ENCODE data around the gene CCDC92B.
A peak's percentile ranks its signal among the peaks of the same experiment; 100 is the strongest.
"Not testable (repeated sequence)": the region's sequence is repeated elsewhere in the genome, so short reads cannot be mapped to it uniquely, and the experiment has no call there.

CCDC92B gene

DNA sequence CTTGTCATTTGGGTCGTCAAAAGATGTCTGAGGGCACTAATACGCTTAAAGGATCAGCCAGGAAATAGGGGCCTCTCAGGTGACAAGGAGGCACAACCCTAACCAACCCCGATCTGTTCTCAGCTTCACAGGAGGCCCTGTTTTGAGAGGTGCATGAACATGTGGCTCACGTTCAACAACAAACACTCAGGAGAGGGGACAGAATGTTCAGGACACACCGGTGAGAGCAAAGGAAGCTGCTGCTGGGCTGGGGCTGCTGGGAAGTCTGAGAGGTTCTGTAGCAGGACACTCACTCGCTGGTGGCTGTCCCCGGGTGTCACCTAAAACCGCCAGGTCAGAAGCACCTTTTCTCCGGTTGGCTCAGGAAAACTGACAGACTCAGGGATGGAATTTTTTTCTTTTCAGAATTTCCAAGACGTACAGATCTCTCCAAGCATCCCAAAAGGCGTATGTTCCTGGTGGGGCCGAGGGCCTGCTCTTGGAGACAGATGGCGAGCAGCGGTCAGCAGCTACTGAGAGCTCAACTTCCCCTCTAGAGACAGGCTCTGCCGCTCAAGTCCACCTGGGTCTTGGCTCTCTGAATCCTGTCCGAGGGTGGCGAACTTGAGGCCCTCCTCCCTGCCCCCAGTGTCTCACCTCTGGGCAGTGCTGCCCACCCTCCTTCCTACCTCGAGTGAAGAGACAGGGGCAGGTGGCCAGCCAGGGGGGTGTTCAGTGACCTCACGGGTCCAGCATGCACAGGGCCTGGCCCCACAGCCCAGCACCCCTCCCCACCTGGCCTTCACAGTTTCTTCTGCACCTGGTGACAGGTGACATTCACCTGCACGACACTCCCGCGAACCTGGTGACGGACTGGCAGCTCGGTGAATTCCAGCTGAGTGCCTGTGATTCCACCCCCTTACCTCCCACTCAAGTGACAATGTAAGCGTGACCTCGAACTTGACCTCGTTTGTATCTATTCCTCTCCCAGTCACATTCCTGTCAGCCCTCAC lies 60.8 kb downstream of the CCDC92B start:
- DNase-seq = peak; percentile 70

DNA sequence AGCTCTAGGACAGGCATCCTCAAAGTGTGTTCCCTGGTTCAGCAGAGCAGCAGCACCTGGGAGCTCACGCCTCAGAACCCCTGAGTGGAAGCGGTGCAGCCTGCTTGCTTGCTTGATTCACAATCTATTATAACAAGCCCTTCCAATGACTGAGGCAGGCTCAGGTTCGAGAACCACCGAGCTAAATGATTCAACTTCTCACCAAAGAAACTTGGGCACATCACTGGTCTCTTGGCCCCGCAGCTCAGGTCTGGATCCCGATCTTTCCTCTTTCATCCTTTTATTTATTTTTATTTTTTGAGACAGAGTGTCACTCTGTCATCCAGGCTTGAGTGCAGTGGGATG lies 62.4 kb downstream of the CCDC92B start:
- no peak for DNase-seq

DNA sequence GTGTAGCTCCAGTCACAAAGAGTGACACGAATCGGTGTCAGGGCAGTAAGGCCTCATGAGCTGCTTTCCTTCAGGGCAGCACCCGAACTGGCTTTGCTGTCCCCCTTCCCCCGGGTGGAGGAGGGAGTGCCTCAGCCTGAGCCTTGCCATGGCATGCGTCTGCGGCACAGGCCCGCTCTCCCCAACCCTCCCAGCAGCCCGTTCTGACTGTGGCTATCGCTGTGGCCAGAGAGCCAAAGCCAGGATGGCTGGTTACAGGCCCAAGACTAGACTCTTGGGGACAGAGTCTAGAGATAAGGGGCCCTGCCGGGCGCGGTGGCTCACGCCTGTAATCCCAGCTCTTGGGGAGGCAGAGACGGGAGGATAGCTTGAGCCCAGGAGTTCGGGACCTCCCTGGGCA lies 63.8 kb downstream of the CCDC92B start:
- peak; percentile 65 for DNase-seq

DNA sequence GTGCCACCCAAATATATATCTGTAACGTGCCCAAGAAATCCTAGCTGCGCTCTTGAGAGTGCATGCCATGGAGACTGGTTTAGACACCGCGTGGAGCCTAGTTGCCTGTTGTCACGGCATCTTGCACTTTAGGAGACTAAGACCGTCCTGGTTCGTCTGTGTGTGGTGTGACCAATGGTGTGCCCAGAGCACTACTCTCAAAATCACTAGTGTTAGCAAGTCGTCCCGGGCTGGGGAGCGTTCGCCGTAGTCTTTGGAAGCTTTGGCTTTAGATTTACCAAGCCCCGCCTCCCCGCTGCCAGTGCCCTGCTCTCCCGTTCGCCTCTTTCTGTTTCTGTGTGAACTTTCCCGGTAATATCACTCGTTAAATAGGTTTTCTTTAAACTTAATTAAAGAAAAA lies 64.9 kb downstream of the CCDC92B start:
- DNase-seq = peak; percentile 60

DNA sequence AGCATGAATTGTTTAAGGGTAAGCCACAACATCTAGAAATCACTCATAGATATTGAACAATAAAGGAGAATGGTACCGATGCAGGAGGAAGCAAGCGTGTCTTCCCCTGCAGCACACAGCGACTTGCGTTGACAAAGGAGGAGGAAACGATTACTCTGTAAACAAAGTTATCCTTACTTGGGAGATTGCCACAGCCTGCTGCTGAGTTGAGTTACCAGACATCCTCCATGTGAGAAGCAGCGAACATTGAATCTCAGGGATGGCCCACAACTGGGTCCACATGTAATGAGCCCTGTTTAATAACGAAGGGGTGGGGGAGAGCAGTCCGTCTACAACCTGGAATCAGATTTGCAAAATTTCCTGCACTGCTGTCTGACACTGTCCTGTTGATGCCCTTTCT lies 65.5 kb downstream of the CCDC92B start:
- DNase-seq = peak; percentile 37

DNA sequence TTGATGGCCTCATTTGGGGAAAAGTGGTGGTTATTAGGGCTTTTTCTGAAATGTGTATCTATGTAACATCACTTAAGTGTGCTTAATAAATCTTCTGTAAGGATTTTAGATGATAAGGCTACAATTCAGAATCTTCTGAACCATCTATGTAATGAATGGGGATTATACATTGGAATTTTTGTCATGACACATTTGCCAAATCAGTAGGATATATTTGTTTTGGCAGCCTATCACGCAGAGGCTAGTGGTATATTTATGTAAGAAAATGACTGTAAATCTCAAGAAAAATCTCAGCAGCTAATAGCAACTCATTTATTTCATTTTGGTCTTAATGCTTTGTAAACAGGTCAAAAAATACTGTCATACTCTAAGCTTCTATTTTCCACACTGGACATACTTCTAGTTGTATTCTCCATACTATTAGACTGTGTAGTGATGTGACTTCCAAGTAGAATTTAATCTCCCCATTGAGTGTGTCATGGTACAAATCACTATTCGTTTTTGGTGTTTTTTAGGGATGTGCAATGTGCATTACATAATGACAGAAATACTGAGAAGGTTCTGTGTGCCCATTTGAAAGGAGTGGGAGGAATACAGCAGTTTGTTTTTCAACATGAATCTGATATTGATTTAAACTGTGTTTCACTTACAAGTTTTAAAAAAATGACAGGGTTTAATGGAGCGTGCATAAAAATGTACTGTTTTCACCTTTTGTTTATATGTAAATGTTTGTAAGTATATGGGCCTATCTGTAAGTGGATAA lies 67.1 kb downstream of the CCDC92B start:
- DNase-seq = no peak

DNA sequence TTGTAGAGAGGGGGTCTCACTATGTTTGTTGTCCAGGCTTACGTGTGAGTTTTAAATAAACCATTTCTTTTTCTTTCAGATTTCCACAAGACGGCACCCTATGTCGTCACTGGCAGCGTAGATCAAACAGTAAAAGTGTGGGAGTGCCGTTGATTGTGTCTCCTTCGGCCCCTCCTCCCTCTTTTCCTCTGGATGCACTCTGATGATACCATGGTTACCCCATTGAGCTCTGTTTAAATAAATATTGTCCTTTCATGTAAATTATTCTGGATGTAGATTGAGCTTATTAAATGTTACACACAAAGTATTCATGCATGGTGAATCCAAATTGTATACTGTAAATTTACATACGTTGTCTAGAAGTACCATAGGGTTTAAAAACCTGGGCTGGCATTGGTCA lies 67.8 kb downstream of the CCDC92B start:
- no peak for DNase-seq

DNA sequence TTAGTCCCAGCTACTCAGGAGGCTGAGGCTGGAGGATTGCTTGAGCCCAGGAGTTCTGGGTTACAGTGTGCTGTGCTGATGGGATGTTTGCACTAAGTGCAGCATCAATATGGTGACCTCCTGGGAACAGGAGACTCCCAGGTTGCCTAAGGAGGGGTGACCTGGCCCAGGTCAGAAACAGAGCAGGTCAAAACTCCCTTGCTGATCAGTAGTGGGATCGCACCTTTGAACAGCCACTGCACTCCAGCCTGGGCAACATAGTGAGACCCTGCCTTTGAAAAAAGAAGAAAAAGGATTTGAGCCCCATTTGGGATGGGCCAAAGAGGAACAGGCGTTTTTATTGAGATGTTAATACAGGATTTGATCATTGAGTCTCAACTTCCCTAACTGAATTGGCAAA lies 68.5 kb downstream of the CCDC92B start:
- DNase-seq = no peak

DNA sequence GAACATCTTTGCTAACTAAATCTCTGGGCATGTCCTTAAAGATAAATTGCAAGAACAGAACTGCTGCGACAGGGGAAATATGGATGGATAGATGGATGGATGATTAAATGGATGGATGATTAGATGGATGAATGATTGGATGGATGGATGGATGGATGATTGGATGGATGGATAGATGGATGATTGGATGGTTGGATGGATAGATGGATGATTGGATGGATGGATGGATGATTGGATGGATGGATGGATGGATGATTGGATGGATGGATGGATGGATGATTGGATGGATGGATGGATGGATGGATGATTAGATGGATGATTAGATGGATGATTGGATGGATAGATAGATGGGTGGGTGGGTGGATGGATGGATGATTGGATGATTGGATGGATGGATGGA lies 70.2 kb downstream of the CCDC92B start:
- DNase-seq = not testable (repeated sequence)
